KOPT-K1 (cell line): Measurements from ENCODE around the gene ANTXRL.
"Not testable (repeated sequence)": the region's sequence is repeated elsewhere in the genome, so short reads cannot be mapped to it uniquely, and the experiment has no call there.

Experiments used
- H3K27ac ChIP-seq: fragments of 200-600 bp; sonication (generic); 2 replicates; pipeline ENCODE4 v1.5.1; 2016; ENCODE audit warnings: antibody characterized with exemption, mild to moderate bottlenecking, low read depth, low read length; ENCODE audit not compliant: poor library complexity, severe bottlenecking
- H3K36me3 ChIP-seq: fragments of 200-600 bp; sonication (generic); 2 replicates; pipeline ENCODE4 v1.5.1; 2017; ENCODE audit warnings: antibody characterized with exemption, mild to moderate bottlenecking, low read length, moderate library complexity; ENCODE audit not compliant: insufficient read depth
- H3K9me3 ChIP-seq: fragments of 200-600 bp; sonication (generic); 2 replicates; pipeline ENCODE4 v1.5.1; 2017; ENCODE audit warnings: antibody characterized with exemption, low read length, mild to moderate bottlenecking; ENCODE audit not compliant: insufficient read depth, poor library complexity, severe bottlenecking

ANTXRL gene

DNA sequence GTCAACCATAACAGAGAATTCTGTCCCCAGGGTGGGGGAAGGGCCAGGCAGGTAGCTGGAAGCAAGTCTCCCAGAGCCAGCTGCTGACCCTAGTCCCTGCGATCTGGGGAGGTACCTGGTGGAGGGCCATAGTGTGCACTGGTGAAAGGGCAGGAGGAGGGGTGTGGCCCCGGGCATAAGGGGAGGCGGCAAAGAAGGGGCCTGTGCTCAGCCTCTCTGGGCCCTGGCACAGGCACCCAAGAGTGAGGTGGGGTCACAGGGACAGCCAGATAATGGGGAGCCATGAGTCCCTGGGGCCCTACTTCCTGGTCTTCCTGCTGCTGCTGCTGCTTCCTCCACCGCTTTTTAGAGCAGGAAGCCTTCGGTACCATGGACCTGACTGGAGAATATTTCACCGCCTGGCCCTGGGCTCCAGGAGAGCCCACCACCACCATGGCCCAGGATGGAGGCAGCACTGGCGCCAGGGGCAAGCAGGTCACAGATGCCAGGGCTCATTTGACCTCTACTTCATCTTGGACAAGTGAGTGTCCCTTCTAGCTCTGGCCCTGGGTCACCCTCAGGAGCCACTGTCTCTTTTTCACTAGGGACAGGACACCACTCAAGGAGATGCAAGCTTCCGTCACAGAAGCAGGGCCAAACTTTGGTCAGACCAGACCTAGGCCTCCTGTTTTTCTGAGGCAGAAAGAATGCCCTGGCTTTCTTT lies at the start of gene ANTXRL:
Gene ANTXRL, plus strand, starts transcription at position 7 of the 703 bp plus-strand sequence. Its CDS starts 266 bp downstream, at position 273.
- Histone ChIP-seq H3K9me3 (no peaks in the 10 kb centered on the region), H3K36me3 (no peaks in the 10 kb centered on the region), H3K27ac (no peak within 1 kb of the TSS)

DNA sequence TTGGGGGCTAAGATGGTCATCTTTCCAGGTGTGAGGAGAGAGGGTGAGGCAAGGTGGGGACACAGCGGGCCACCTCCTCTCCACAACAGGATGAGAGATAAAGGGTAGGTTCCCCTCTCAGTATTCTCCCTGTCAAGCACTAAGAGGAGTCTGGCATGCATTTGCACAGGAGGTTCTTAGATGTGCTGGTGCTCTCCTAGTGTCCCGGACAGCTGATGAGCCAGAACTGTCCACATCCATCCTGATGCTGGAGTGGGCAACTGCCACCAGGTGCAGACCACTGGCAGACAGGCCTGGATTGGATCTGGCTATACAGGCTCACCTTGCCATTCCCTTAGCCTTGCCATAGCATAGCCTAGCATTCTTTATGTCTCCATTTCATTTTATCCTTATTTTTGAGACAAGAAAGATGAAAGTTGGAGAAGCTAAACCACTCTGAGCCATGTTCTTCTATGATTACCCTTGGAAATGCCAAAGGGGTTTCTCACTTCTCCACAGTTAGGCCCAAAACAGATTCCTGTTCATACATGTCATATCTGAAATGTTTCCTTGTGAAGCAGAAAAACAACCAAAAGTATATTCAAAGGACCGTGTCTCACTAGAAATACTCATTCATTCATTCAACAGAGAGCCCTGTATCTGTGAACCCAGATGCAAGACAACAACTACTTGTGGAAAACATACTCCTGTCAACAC lies 48.8 kb upstream of the ANTXRL start:
- Histone ChIP-seq H3K36me3 (peaks cover 22% of the 10 kb centered on the region; the same call in 1 of the 2 replicates), H3K9me3 (peaks cover 16% of the 10 kb centered on the region), H3K27ac (no peak overlapping the region)

DNA sequence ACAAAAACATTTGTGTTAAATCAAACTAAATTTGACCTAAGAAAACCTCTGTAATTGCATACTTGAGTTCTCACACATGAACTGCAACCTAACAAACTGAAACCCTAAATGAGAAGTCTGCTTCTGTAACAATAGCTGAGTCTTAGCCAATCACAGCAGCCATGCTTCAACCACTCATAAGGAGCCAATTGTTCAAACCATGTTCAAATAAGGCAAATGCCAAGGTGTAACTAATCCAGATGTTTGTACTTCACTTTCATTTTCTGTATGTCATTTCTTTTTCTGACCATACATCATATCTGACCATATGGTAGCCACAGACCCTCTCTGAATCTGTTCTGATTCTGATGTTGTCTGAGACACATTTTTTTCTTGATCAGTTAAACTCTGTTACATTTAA lies 47.5 kb upstream of the ANTXRL start:
- Histone ChIP-seq H3K9me3 (peaks cover 16% of the 10 kb centered on the region), H3K36me3 (peaks cover 21% of the 10 kb centered on the region; the same call in 1 of the 2 replicates), H3K27ac (no peak overlapping the region)

DNA sequence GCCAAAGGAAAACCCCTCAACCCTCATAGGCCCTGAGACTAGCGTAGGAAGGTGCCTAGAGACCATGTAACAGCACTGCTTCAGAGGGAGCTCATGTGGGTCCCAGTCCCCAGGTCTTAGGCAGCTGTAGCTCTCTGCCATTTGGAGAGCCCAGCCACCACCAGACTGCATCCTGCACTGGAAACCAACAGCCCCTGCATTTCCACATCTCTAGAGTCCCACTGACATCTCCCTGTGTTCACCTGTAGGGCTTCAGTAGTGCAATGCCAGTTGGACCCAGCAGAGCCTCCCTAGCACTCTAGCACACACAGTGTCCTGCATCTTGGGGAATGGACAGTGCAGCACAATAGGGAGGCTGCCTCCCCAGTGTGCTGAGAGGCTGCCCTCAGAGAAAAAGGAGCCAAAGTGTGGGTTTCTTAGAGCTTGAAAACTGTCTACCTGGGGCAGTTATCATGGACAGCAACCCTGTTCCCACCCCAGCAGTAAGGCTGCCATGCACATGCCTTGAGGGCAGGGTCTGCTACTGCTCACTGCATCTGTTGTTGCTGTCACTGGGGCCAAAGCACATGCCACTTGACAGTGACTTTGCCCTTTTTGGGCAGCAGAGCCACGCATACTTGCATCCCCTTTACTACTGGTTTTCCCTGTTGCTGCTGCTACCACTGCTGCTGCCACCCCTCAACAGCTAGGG lies 46.7 kb upstream of the ANTXRL start:
- Histone ChIP-seq H3K27ac (no peak overlapping the region), H3K36me3 (peaks cover 12% of the 10 kb centered on the region; the same call in 1 of the 2 replicates), H3K9me3 (peaks cover 16% of the 10 kb centered on the region)

DNA sequence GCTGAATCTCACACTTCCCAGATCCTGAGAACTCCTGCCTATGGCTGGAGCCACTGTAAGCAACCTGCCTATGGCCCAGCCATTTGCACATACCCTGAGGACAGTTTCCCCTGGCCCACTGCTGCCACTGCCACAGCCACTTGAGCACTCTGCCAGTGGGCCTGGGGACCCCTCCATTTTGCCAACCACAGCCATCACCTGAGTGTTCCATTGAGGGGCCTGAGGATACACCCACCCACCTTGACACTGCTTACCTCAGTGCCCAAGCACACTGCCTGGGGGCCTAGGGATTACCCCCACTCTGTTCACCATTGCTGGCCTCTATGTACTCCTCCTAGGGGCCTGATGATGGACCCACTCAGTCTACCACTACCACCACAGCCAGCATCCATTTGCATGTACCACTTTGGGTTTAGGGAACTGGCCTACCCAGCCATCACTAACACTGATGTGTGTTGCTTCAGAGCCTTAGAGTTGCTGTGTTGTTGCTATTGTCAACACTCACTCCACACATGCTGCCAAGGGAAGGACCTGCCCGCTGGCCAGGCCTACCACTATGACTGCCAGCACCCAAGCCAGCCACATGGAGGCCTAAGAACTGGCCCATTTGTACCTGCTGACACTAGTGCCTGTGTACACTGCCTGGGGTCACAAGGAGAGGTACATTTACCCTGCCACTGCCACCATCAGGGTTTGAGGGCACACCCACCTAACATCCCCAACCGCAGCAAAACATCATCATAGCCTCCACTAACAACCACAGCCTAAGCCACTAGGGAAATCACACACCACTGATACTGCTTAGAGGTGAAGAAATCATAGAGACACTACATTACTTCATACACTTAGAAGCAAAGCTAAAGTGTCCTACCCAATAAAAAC lies 45.9 kb upstream of the ANTXRL start:
- H3K36me3 ChIP-seq, result peaks cover 9% of the 10 kb centered on the region; the same call in 1 of the 2 replicates
- peaks cover 16% of the 10 kb centered on the region for H3K9me3 ChIP-seq
- no peak overlapping the region for H3K27ac ChIP-seq

DNA sequence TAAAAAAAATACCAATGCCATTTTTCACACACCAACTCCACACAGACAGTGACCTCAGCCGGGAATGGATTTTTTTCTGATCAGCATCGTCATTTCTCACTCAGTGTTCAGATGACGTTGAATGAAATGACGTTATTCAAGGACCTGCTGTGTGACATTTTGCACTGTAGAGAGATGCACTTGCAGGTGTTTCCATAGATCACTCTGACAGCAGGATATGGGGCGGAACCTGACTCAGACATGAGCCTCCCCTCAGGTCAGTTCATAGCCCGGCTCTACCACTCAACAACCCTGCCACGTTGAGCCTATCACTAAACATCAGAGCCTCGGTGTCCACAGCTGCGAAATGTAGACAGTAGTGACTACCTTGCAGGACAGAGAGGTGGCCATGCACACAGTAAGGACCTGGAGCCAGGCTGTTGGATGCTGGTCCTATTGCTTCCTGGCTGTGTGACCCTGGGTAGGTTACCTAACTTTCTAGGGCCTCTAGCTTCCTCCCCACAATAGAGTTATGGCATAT lies 41.4 kb upstream of the ANTXRL start:
- Histone ChIP-seq H3K36me3 (peaks cover 11% of the 10 kb centered on the region; the same call in 1 of the 2 replicates), H3K27ac (no peak overlapping the region)

DNA sequence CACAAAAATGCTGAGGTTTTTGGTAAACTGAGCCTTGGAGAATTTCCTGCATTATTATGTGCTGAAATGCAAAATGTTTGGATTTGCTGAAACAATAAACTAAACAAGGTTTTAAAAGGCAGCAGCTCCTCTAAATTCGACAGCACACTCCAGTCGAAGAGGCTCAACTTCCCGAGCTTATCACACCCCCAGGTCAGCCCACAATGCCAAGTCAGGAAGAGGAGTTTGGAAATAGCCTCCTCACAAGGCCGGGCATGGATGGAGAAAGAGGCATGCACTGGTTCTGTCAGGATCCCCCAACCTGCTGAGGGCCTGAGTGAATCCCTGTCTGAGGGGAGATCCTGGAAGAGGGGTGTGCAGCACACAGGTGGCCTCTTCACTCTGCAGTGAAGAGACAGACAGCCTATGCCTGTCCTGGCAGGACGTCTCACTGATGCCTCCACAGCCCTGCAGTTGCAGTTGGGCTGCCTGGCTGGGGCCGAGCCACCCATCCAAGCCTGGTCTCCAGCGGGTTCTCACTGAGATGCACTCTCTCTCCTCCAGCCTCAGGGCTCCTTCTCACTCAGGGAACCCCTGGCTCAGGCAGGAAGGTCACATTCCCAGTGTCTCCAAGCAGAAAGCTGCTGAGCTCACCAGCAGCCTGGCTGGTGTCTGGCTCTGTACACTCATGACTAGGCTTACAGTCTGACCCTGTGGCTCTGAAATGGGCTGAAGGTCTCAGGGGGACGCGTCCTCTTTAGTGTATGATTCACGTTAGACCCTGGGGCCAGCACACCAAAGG lies 40.2 kb upstream of the ANTXRL start:
- H3K36me3 ChIP-seq, result peaks cover 18% of the 10 kb centered on the region; the same call in 1 of the 2 replicates
- peaks cover 10% of the 10 kb centered on the region for H3K9me3 ChIP-seq
- not testable (repeated sequence) for H3K27ac ChIP-seq

More for the DNA sequence above, 41.4 kb upstream of the ANTXRL start:
- peaks cover 16% of the 10 kb centered on the region for H3K9me3 ChIP-seq

DNA sequence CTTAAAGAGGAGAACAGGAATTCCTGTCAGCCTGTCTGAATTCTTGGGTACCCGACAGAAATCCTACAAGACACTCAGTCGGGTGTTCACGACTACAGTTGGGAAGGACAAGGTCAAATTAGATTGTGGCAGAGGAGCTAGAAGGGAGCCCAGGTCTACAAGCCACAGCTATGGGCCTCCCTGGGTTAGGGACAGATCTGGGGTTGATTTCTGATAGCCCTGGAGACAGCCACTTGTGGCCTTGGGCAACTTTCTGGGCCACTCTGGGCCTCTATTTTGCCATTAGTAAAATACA lies 39.7 kb upstream of the ANTXRL start:
- H3K9me3 ChIP-seq, result peaks cover 5% of the 10 kb centered on the region
- no peak overlapping the region for H3K27ac ChIP-seq
- H3K36me3 ChIP-seq, result peaks cover 24% of the 10 kb centered on the region; the same call in 1 of the 2 replicates

DNA sequence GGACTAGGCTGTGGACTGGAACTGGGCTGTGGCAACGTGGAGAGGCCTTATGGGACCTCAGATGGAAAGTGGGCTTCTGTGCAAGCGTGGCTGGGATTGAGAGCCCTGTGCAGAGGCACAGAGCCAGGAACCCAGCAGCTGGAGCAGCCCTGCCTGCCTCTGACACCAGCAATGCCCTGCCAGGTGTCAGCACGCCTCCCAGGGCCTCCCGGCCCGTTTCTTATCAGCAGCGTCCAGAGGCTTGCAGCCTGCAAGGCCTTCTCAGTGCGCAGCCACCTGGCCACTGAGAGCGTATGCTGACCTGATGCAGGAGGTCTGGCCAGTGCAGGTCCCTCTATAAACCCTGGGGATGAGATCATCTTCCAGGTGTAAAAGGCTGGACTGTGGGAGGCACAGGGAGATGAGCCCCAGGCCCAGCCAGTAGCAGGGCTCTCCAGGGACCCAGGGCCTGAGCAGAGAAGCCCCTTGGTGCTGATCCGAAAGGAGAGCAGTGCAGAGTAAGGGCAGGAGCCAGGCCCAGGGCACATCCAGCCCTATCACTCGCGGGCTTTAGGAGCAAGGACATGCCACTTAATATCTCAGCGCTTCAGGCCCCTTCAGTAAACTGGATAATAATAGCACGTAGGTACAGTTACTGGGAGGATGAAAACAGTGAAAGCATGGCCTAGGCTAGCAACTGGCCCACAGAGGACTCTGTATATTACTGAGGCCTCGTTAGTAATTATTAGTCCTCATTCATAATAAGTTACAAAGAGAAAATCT lies 38.8 kb upstream of the ANTXRL start:
- peaks cover 31% of the 10 kb centered on the region; the same call in 1 of the 2 replicates for H3K36me3 ChIP-seq
- H3K27ac ChIP-seq, result no peak overlapping the region
- H3K9me3 ChIP-seq, result no peaks in the 10 kb centered on the region

DNA sequence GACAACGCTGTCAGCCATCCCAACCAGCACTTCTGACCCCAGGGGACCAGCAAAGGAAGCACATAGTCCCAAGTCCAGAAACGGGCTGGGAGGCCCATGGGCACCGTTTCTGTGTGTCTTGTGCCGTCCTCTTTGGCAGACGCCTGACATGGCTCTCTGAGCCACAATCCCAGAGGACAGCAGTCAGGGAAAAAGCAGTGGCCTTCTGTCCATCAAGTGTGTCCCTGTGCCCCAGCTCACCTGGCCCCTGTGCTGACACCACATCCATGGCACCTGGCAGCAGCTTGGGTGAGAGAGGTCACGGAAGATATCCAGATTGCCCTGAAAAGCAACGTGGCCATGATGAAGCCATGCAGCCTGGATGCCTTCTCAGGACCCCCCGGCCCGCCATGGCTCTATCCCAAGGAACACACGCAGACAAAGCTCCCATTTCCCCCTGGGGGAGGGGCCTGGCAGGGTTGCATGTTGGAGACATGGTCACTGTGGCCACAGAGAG lies 38.1 kb upstream of the ANTXRL start:
- no peaks in the 10 kb centered on the region for H3K9me3 ChIP-seq
- no peak overlapping the region for H3K27ac ChIP-seq
- peaks cover 38% of the 10 kb centered on the region for H3K36me3 ChIP-seq

DNA sequence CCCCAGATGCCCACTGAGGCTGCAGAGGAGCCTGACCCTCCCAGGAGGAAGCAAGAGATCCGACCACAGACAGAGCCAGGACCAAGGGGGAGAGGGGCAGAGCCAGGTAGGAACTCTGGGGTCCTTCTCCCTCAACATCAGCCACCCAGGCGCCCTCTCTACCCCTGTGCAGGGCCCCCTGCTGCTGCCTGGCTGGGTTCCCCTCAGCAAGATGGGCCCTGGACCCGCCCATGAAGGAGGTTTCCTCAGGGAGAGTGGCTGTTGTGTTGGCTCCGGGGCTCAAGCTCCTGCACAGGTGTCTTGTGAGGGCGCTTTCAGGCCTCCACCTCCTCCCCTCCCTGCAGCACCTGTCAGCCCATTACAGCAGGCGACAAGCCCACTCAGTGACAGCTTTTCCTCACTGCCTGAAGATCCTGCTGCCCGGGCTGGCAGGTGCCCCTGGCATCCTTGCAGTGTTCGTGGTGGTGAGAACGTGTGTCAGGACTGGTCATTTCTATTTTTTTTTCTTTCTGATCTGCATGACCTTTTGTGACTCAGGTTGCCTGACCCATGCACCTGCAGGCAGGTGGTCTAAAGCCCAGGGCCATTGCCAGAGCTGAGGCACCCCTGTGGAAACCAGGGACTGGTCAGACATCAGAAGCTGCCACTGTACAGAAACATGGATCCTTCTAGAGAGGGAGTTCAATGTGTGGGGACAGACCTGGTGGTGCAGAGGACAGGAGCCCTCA lies 37.0 kb upstream of the ANTXRL start:
- peaks cover 48% of the 10 kb centered on the region for H3K36me3 ChIP-seq
- not testable (repeated sequence) for H3K9me3 ChIP-seq, H3K27ac ChIP-seq

DNA sequence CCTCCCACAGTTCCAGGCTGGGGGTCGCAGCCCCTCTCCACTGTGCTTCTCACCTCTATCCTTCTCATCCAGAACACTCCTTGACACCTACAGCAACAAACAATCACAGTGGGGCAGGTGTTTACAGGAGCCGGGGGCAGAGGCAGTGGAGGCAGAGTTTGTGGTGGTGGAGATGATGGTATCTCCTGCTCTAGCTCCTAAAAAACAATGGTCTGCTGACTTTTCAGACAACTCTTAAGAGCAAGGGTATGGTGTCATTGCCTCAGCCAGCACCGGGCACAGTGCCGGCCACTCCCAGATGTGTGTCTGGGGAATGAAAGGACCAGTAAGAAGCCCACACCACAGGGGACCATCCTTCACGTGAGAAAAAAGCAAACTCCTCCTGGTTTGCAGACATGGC lies 36.3 kb upstream of the ANTXRL start:
- Histone ChIP-seq H3K9me3 (no peaks in the 10 kb centered on the region), H3K36me3 (peaks cover 54% of the 10 kb centered on the region), H3K27ac (no peak overlapping the region)
